K562 (cell line): Measurements from ENCODE around the gene RANBP3. TPM values are rescaled to one million over a fixed set of nuclear protein-coding genes. Genes with fewer than 3 reads are reported as not detected.

Experiments
- ATAC-seq: fragments of 200-7000 bp; cut with Tn5 transposase; 3 replicates; pipeline ENCODE4 v1.9.1; 2020; ENCODE audit warnings: moderate library complexity
- BruUV-seq: library from RNA; stranded (reverse); fragments of 400-500 nt; replicated peaks from 2 replicates; lab custom pipeline; 2021; lab: Mats Ljungman, UMichigan
- CTCF ChIA-PET: fragments of 300-600 bp; formaldehyde crosslinking; extraction: SDS; loops from one replicate; lab custom pipeline; 2021; ENCODE audit warnings: low intra/inter-chr PET ratio; lab: Yijun Ruan, JAX
- POLR2A ChIA-PET: fragments of 300-600, 350-650 bp; sonication (Branson Sonifier 250); formaldehyde crosslinking; extraction: SDS; loops from one replicate; lab custom pipeline; 2021; ENCODE audit warnings: antibody characterized with exemption, inconsistent platforms; lab: Yijun Ruan, JAX
- DNase-seq, 4 experiments: peaks; one replicate each; pipeline versions ENCODE4 v3.0.0 to v3.0.0-alpha.2; 2011 to 2018; ENCODE audit warnings: low spot score in 3 of 4, mixed read lengths in 3 of 4; ENCODE audit errors: extremely low read depth in 1 of 4
- FAIRE-seq: peaks from 2 replicates; lab custom pipeline; 2011; peaks lifted over from hg19 to GRCh38; lab: Jason Lieb, UNC
- H2AFZ ChIP-seq: 2 replicates; pipeline ENCODE4 v1.6.0; 2011; ENCODE audit warnings: low read depth, low read length, control low read depth, inconsistent platforms
- H3K27ac ChIP-seq: fragments of 200-600 bp; 3 replicates; pipeline ENCODE4 v1.8.0; 2011; ENCODE audit warnings: low read depth, mild to moderate bottlenecking, control low read depth, inconsistent platforms, low read length, moderate library complexity, mixed read lengths; ENCODE audit errors: extremely low read depth
- H3K27me3 ChIP-seq, 2 experiments: fragments of 300-600 bp in 1 of 2; 2 replicates in 1 of 2; 3 replicates in 1 of 2; pipeline versions ENCODE4 v1.6.0 to v1.8.0; 2011; ENCODE audit warnings: inconsistent platforms in 2 of 2, low read length in 2 of 2, mild to moderate bottlenecking in 1 of 2, mixed read lengths in 1 of 2, moderate library complexity in 1 of 2; ENCODE audit not compliant: control insufficient read depth in 2 of 2, insufficient read depth in 2 of 2
- H3K36me3 ChIP-seq: fragments of 300-600 bp; 3 replicates; pipeline ENCODE4 v1.8.0; 2011; ENCODE audit warnings: mild to moderate bottlenecking, low read length, inconsistent platforms; ENCODE audit not compliant: control insufficient read depth, insufficient read depth
- H3K4me1 ChIP-seq, 2 experiments: fragments of 200-600 bp in 1 of 2; replicated peaks in 1 of 2; 2 replicates in 1 of 2; 3 replicates in 1 of 2; pipeline versions ENCODE4 v1.5.1 to v1.8.0; 2011; ENCODE audit warnings: inconsistent platforms in 2 of 2, low read length in 2 of 2, mild to moderate bottlenecking in 1 of 2, mixed read lengths in 1 of 2, moderate library complexity in 1 of 2; ENCODE audit not compliant: control insufficient read depth in 2 of 2, insufficient read depth in 2 of 2
- H3K4me2 ChIP-seq: 2 replicates; pipeline ENCODE4 v1.6.1; 2011; ENCODE audit warnings: low read length, control low read depth, inconsistent platforms, mixed read lengths; ENCODE audit not compliant: insufficient read depth
- H3K4me3 ChIP-seq: fragments of 200-600 bp; sonication (generic), shearing (Covaris generic); 2 replicates; pipeline ENCODE4 v1.5.1; 2016; ENCODE audit warnings: control low read depth, inconsistent platforms
- H3K79me2 ChIP-seq: fragments of 200-600 bp; 3 replicates; pipeline ENCODE4 v1.8.0; 2011; ENCODE audit warnings: low read length, inconsistent platforms; ENCODE audit not compliant: control insufficient read depth, insufficient read depth
- H3K9ac ChIP-seq, 2 experiments: 2 replicates each; pipeline versions ENCODE4 v1.6.0 to v1.6.1; 2011; ENCODE audit warnings: low read depth in 2 of 2, low read length in 2 of 2, control low read depth in 1 of 2, inconsistent platforms in 1 of 2, mild to moderate bottlenecking in 1 of 2, mixed read lengths in 1 of 2; ENCODE audit not compliant: insufficient read depth in 1 of 2
- H3K9me1 ChIP-seq: one replicate; pipeline ENCODE4 v1.6.0; 2011; ENCODE audit warnings: inconsistent platforms, mild to moderate bottlenecking, low read length, moderate library complexity; ENCODE audit not compliant: control insufficient read depth, insufficient read depth
- H3K9me3 ChIP-seq: replicated peaks from 2 replicates; pipeline ENCODE4 v1.5.1; 2011; ENCODE audit warnings: low read depth, low read length, inconsistent platforms; ENCODE audit not compliant: control insufficient read depth, insufficient read depth
- H4K20me1 ChIP-seq: replicated peaks from 2 replicates; pipeline ENCODE4 v1.6.1; 2011; ENCODE audit warnings: low read length, inconsistent platforms, mixed read lengths; ENCODE audit not compliant: control insufficient read depth, insufficient read depth
- CCNT2 ChIP-seq: IDR thresholded peaks from 2 replicates; pipeline ENCODE4 v1.6.1; 2011; ENCODE audit warnings: borderline replicate concordance, low read depth, mild to moderate bottlenecking, moderate library complexity, mixed read lengths, low read length; ENCODE audit not compliant: insufficient read length; ENCODE audit errors: extremely low read depth
- DMBX1 ChIP-seq: fragments of 250-450 bp; sonication (Bioruptor Pico); IDR thresholded peaks from 2 replicates; pipeline ENCODE4 v1.8.0; 2022; ENCODE audit warnings: inconsistent platforms, mild to moderate bottlenecking, moderate library complexity, borderline replicate concordance
- FOXA1 ChIP-seq: fragments of 450-650 bp; IDR thresholded peaks from 2 replicates; pipeline ENCODE4 v1.6.1; 2016; ENCODE audit warnings: mild to moderate bottlenecking, borderline replicate concordance
- GTF2B ChIP-seq: IDR thresholded peaks from 2 replicates; pipeline ENCODE4 v1.6.1; 2011; ENCODE audit not compliant: insufficient read length; ENCODE audit errors: extremely low read depth
- HDAC6 ChIP-seq: IDR thresholded peaks from 2 replicates; pipeline ENCODE4 v1.6.1; 2012; ENCODE audit warnings: low read depth, mild to moderate bottlenecking, control low read depth, inconsistent platforms, low read length, moderate library complexity
- KAT2B ChIP-seq: IDR thresholded peaks from one replicate; pipeline ENCODE4 v1.6.1; 2012; ENCODE audit warnings: low read depth, mild to moderate bottlenecking, control low read depth, inconsistent platforms, low read length, moderate library complexity
- KAT7 ChIP-seq: sonication (generic); formaldehyde crosslinking; IDR thresholded peaks from 2 replicates; pipeline ENCODE4 v1.8.0; 2022; ENCODE audit warnings: missing genetic modification reagents, mild to moderate bottlenecking, borderline replicate concordance
- RNF2 ChIP-seq: sonication (generic); IDR thresholded peaks from 2 replicates; pipeline ENCODE4 v1.6.1; 2016
- ZBTB2 ChIP-seq: fragments of 450-650 bp; IDR thresholded peaks from 2 replicates; pipeline ENCODE4 v1.6.1; 2016; ENCODE audit warnings: antibody characterized with exemption
- WGBS: fragments of 100-300 bp; shearing (Covaris generic); methylation state at CpG from one replicate; pipeline ENCODE4 v1.1.6; 2016; ENCODE audit warnings: low coverage, mixed read lengths; ENCODE audit not compliant: insufficient coverage; ENCODE audit errors: missing lambda C conversion rate; 5-methylcytosine and 5-hydroxymethylcytosine counted together
- in situ Hi-C: fragments of 300-500 bp; cut with MboI; formaldehyde crosslinking; loops from 4 replicates; pipeline ENCODE4 v1.15.0; 2018; ENCODE audit warnings: inconsistent platforms, mixed read lengths
- intact Hi-C: fragments of 100-400 bp; cut with micrococcal nuclease; formaldehyde crosslinking; loops from 2 replicates; pipeline ENCODE4 v1.14.2; 2022
- polyA plus RNA-seq, 8 experiments: library from polyadenylated mRNA; depleted of rRNA in 4 of 8; stranded (reverse) in 5 of 8; unstranded in 3 of 8; fragments of >200 nt; fragmentation: Nextera tagmentation in 2 of 8; fragmentation: Illumina TruSeq in 1 of 8; extraction: Ambion mirVana in 2 of 8; extraction: Trizol in 1 of 8; gene quantifications; 2 replicates each; pipeline versions ENCODE4 v1.2.1 to v1.2.3, GENCODE V29; 2011 to 2014; ENCODE audit warnings: inconsistent platforms in 1 of 8, missing spikeins in 1 of 8
- total RNA-seq, 7 experiments: library from RNA; depleted of rRNA in 6 of 7; stranded (reverse); fragments of >200 nt in 6 of 7; fragmentation: Illumina TruSeq in 2 of 7; extraction: Trizol in 2 of 7; gene quantifications; 2 replicates each; pipeline versions ENCODE4 v1.2.1 to v1.2.3, GENCODE V29; 2011 to 2021; ENCODE audit warnings: low replicate concordance in 1 of 7
- TF ChIP-seq, protein P1 (sequence below): sonication (generic); formaldehyde crosslinking; IDR thresholded peaks from 2 replicates; pipeline ENCODE4 v1.8.0; 2022; ENCODE audit warnings: missing genetic modification reagents, mild to moderate bottlenecking, borderline replicate concordance

Gene RANBP3
- total and polyA plus RNA-seq, 9 of the 15 experiments (the other 6 are each of a cell fraction or from before 2014, with no cell fraction given): 0.90 to 95.1 (median 63.2) TPM

- H3K36me3 ChIP-seq: peaks cover 86% of the 10 kb centered on the region; the same call in 2 of the 3 replicates
- CTCF ChIA-PET: no interaction called here
- no peak overlapping the region for H3K9ac ChIP-seq
- TF ChIP-seq DMBX1 (CRISPR knock-in tag): no peak
- no peak for TF ChIP-seq FOXA1
- no peak for TF ChIP-seq HDAC6
- no peak for TF ChIP-seq KAT7 (CRISPR knock-in tag)
- TF ChIP-seq, protein P1, sequence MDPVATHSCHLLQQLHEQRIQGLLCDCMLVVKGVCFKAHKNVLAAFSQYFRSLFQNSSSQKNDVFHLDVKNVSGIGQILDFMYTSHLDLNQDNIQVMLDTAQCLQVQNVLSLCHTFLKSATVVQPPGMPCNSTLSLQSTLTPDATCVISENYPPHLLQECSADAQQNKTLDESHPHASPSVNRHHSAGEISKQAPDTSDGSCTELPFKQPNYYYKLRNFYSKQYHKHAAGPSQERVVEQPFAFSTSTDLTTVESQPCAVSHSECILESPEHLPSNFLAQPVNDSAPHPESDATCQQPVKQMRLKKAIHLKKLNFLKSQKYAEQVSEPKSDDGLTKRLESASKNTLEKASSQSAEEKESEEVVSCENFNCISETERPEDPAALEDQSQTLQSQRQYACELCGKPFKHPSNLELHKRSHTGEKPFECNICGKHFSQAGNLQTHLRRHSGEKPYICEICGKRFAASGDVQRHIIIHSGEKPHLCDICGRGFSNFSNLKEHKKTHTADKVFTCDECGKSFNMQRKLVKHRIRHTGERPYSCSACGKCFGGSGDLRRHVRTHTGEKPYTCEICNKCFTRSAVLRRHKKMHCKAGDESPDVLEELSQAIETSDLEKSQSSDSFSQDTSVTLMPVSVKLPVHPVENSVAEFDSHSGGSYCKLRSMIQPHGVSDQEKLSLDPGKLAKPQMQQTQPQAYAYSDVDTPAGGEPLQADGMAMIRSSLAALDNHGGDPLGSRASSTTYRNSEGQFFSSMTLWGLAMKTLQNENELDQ (CRISPR knock-in tag): no peak
- no peak for TF ChIP-seq CCNT2
- TF ChIP-seq RNF2: no peak
- no peak for TF ChIP-seq GTF2B
- TF ChIP-seq ZBTB2: no peak
- TF ChIP-seq KAT2B: no peak
- no peaks in the 10 kb centered on the region for H3K27me3 ChIP-seq
- peaks cover 8% of the 10 kb centered on the region for H3K9me1 ChIP-seq
- H3K9me3 ChIP-seq: no peaks in the 10 kb centered on the region
- peaks cover 18% of the 10 kb centered on the region for H3K79me2 ChIP-seq
- H4K20me1 ChIP-seq: peaks cover 5% of the 10 kb centered on the region; the same call in 1 of the 2 replicates
- 80% methylated on average over 9 of the region's 10 CpGs for WGBS
- BruUV-seq: no TSS peak
- POLR2A ChIA-PET: interaction anchor here (0.6 to 2.4 kb wide), 5 partner anchors 11 to 30 kb away, joined by 3 to 8 read pairs (median 5); no protein-coding TSS in a partner anchor
- peaks cover 0 to 10% of the 10 kb centered on the region in 2 experiments; a peak in 1 of 5 replicates for H3K4me1 ChIP-seq
- no peak for FAIRE-seq
- H3K4me2 ChIP-seq: no peak overlapping the region
- in situ Hi-C loops (no loop called here), intact Hi-C loops (no loop called here)
- DNase-seq: no peak
- no peak for ATAC-seq
- H3K27ac ChIP-seq: no peak overlapping the region
- H3K4me3 ChIP-seq: no peak overlapping the region
- no peak overlapping the region for H2AFZ ChIP-seq
Measured at GRCh38 chr19:5937550-5937949, 40.4 kb downstream of the RANBP3 start.
